ENCODE data around the gene C10orf90.

C10orf90 gene

DNA sequence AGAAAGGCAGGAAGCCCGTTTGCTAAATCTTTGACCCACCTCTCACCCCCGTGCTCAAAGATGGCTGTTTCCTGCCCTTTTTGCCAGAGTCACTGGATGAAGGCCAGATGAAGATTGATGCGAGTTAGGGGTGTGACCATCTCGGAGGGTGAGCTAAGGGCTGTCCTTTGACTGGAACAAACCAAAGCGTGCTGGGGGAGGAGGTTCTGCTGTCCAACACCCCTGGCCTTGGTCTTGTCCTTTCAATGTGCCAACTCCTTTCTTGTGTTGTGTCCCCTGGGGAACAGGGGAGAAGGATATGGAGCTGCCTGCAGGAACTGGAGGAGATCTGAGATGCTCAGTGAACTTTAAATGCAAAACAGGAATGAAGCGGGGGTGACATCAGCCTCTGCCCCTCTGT lies 191.9 kb downstream of the C10orf90 start:
- Histone ChIP-seq H3K9me3 (ENCODE audit: control insufficient read depth, insufficient read depth, low read depth, low read length) (no peaks in the 10 kb centered on the region), H3K4me1 (ENCODE audit: control insufficient read depth, insufficient read depth, low read length) (no peaks in the 10 kb centered on the region), H3K27ac (ENCODE audit: low read depth, low read length) (no peak overlapping the region), H3K27me3 (ENCODE audit: control insufficient read depth, insufficient read depth, low read length) (no peaks in the 10 kb centered on the region), H3K4me3 (ENCODE audit: low read depth, low read length) (no peak overlapping the region), H3K9ac (ENCODE audit: low read length) (no peak overlapping the region), H3K36me3 (ENCODE audit: control insufficient read depth, insufficient read depth, low read length) (no peaks in the 10 kb centered on the region)

DNA sequence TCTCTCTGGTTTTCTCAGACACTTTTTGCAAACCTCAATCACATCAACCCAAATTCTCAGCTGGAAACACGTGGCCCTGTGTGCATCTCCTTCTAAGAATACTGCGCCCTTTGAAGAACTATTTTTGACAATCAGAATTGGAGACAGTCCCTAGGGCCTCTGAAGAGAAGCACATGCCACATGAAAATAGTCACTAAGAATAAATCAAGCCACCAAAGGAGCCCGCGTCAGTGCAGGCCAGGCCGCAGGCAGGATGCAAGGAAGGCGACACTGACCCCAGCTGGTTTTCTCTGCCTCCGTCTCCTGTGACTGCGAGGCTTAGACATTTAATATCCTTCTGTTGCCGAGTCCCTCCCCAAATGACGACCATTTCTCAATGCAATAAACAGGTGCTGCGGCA lies 194.2 kb downstream of the C10orf90 start:
- Histone ChIP-seq H3K27me3 (ENCODE audit: control insufficient read depth, insufficient read depth, low read length) (no peaks in the 10 kb centered on the region), H3K9ac (ENCODE audit: low read length) (no peak overlapping the region), H3K36me3 (ENCODE audit: control insufficient read depth, insufficient read depth, low read length) (no peaks in the 10 kb centered on the region), H3K4me3 (ENCODE audit: low read depth, low read length) (no peak overlapping the region), H3K27ac (ENCODE audit: low read depth, low read length) (no peak overlapping the region), H3K9me3 (ENCODE audit: control insufficient read depth, insufficient read depth, low read depth, low read length) (no peaks in the 10 kb centered on the region), H3K4me1 (ENCODE audit: control insufficient read depth, insufficient read depth, low read length) (no peaks in the 10 kb centered on the region)

DNA sequence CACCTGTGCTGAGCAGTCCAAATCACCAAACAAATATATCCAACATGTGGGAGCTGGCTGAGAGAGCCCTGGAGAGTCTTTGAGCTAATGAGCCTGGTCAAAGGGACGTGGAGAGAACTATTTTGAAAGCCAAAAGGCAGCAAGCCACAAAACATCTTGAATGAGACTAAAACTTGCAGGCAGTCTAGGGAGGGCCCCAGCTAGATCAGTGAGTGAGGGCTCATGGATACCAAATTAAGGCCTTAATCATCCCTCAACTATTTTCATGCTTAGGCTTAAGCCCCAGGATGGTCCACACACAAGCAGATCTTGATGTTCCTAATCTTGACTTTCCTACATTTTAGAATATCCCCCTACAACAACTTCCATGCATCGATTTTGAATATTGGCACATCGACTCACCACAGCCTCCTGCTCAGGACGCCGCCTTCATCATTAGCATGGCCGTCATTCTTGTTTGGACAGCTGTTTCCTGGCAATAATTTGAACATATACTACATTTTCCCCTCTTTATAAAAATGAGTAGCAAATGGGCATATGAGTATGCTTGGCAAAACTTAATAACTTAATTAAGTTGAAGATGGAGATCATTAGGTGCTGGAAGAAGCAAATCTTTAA lies 195.3 kb downstream of the C10orf90 start:
- Histone ChIP-seq H3K27ac (ENCODE audit: low read depth, low read length) (no peak overlapping the region), H3K27me3 (ENCODE audit: control insufficient read depth, insufficient read depth, low read length) (no peaks in the 10 kb centered on the region), H3K4me1 (ENCODE audit: control insufficient read depth, insufficient read depth, low read length) (no peaks in the 10 kb centered on the region), H3K4me3 (ENCODE audit: low read depth, low read length) (no peak overlapping the region), H3K9ac (ENCODE audit: low read length) (no peak overlapping the region), H3K36me3 (ENCODE audit: control insufficient read depth, insufficient read depth, low read length) (no peaks in the 10 kb centered on the region), H3K9me3 (ENCODE audit: control insufficient read depth, insufficient read depth, low read depth, low read length) (no peaks in the 10 kb centered on the region)

DNA sequence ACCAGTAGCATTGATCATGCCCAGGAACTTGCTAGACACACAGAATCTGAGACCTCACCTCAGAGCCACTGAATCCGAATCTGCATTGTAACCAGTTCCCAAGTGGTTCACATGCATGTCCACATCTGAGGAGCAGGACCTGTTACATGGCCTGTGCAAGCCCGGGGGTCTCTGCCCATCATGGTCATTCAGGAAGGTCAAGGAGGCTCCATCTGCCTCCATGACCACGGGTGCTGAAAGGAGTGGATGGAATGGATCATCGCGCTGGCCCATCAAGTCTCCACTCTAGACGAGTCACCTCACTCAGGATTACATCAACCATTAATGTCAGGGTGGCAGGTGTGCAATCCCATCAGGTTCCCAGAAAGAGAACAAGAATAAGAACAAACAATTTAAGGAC lies 196.5 kb downstream of the C10orf90 start:
- Histone ChIP-seq H3K4me3 (ENCODE audit: low read depth, low read length) (no peak overlapping the region), H3K9me3 (ENCODE audit: control insufficient read depth, insufficient read depth, low read depth, low read length) (no peaks in the 10 kb centered on the region), H3K27me3 (ENCODE audit: control insufficient read depth, insufficient read depth, low read length) (no peaks in the 10 kb centered on the region), H3K4me1 (ENCODE audit: control insufficient read depth, insufficient read depth, low read length) (no peaks in the 10 kb centered on the region), H3K36me3 (ENCODE audit: control insufficient read depth, insufficient read depth, low read length) (no peaks in the 10 kb centered on the region), H3K27ac (ENCODE audit: low read depth, low read length) (no peak overlapping the region), H3K9ac (ENCODE audit: low read length) (no peak overlapping the region)

DNA sequence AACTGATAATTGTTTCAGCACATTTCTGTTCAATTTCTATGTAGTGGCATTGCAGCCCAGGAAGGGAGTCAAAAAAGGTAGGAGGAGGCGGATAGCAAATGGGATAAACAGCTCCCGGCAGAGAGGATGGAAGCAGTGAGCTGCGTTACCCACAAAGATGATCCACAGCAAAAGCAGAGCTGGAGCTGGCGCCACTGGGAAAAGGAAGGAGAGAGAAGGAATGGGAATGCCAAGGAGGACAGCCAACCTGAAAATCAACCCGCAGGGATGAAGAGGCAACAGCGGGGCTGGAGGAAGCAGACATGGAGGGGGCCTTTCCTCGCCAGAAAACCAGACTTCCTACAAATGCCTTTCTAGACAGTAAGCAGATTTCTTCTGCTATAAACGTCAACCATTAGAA lies 199.5 kb downstream of the C10orf90 start:
- no peak overlapping the region for H3K9ac ChIP-seq (ENCODE audit: low read length)
- H3K9me3 ChIP-seq (ENCODE audit: control insufficient read depth, insufficient read depth, low read depth, low read length), result no peaks in the 10 kb centered on the region
- no peak overlapping the region for H3K4me3 ChIP-seq (ENCODE audit: low read depth, low read length)
- no peaks in the 10 kb centered on the region for H3K36me3 ChIP-seq (ENCODE audit: control insufficient read depth, insufficient read depth, low read length)
- no peaks in the 10 kb centered on the region for H3K4me1 ChIP-seq (ENCODE audit: control insufficient read depth, insufficient read depth, low read length)
- H3K27me3 ChIP-seq (ENCODE audit: control insufficient read depth, insufficient read depth, low read length), result no peaks in the 10 kb centered on the region
- no peak overlapping the region for H3K27ac ChIP-seq (ENCODE audit: low read depth, low read length)

DNA sequence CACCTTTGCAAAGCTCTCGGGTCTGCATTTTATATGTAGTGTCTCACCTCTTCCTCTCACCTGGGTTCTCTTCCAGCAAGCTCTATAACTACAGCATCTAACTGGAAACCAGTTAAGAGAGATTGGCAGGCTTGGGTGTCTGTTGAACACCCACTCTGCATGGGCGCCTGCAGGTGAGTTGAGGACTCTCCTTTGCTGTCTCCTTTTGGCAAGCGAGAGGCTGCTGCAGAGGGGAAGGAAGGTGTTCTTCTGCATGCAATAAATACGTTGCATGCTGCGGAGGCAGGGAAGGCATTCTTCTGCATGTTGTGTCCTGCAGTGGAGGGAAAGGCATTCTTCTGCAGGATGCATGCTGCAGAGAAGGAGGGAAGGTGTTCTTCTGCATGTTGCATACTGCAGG lies 200.8 kb downstream of the C10orf90 start:
- Histone ChIP-seq H3K36me3 (ENCODE audit: control insufficient read depth, insufficient read depth, low read length) (no peaks in the 10 kb centered on the region), H3K4me1 (ENCODE audit: control insufficient read depth, insufficient read depth, low read length) (no peaks in the 10 kb centered on the region), H3K27me3 (ENCODE audit: control insufficient read depth, insufficient read depth, low read length) (no peaks in the 10 kb centered on the region), H3K9ac (ENCODE audit: low read length) (no peak overlapping the region), H3K4me3 (ENCODE audit: low read depth, low read length) (no peak overlapping the region), H3K27ac (ENCODE audit: low read depth, low read length) (no peak overlapping the region), H3K9me3 (ENCODE audit: control insufficient read depth, insufficient read depth, low read depth, low read length) (no peaks in the 10 kb centered on the region)

DNA sequence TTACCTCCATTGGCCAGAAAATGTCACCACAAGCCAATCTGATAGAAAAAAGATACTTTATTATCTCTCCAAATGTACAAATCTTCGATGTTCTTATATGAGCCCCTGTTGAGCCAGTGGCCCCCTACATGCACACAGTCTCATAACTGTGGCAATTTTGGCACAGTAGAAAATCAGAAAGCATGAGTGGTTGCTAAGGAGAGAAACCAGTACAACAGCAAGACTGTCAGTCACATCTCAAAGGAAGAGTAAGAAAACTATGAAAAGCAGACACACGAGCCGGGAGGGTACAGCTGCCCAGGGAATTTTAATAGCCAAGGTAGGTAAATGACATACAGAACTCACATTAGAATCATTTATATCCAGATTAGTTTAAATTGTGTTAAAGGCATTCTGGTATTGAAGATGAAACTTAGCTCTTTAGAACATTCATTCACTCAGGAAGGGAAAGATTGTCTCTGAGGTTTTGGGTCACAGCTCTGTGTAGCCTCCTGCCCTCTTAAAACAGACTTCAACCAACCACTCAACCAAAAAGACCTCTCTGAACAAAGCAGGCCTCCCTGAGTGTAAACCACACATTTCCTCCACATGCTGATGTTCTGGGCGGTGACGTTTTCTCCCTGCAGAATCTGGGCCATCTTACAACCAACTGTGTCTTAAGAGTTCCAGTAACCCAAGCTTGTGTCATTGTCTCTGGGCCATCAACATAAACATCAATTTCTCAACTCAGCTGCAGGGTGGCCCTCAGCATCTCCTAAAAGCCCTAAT lies 201.4 kb downstream of the C10orf90 start:
- H3K9me3 ChIP-seq (ENCODE audit: control insufficient read depth, insufficient read depth, low read depth, low read length), result no peaks in the 10 kb centered on the region
- H3K36me3 ChIP-seq (ENCODE audit: control insufficient read depth, insufficient read depth, low read length), result no peaks in the 10 kb centered on the region
- no peaks in the 10 kb centered on the region for H3K27me3 ChIP-seq (ENCODE audit: control insufficient read depth, insufficient read depth, low read length)
- H3K4me1 ChIP-seq (ENCODE audit: control insufficient read depth, insufficient read depth, low read length), result no peaks in the 10 kb centered on the region
- H3K4me3 ChIP-seq (ENCODE audit: low read depth, low read length), result no peak overlapping the region
- no peak overlapping the region for H3K9ac ChIP-seq (ENCODE audit: low read length)
- no peak overlapping the region for H3K27ac ChIP-seq (ENCODE audit: low read depth, low read length)

DNA sequence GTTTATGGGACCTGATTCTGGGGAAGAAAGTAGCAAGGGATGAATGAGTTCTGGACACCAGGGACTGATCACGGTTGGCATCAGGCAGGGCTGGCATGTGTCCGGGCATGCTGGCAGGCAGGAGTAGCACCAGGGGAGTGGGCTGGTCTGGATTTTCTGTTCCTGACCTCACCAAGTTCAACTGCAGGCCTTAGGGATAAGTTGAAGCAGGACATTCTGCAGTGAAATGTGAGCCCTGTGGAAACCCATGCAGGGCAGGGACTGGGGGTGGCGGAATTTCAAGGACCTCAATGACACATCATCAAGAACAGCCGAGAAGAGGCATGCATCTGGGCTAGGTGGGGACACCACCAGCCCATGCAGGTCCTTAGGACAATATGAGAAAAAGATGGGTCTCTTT lies 202.0 kb downstream of the C10orf90 start:
- Histone ChIP-seq H3K27me3 (ENCODE audit: control insufficient read depth, insufficient read depth, low read length) (no peaks in the 10 kb centered on the region), H3K9me3 (ENCODE audit: control insufficient read depth, insufficient read depth, low read depth, low read length) (no peaks in the 10 kb centered on the region), H3K36me3 (ENCODE audit: control insufficient read depth, insufficient read depth, low read length) (no peaks in the 10 kb centered on the region), H3K4me1 (ENCODE audit: control insufficient read depth, insufficient read depth, low read length) (no peaks in the 10 kb centered on the region), H3K27ac (ENCODE audit: low read depth, low read length) (no peak overlapping the region), H3K9ac (ENCODE audit: low read length) (no peak overlapping the region), H3K4me3 (ENCODE audit: low read depth, low read length) (no peak overlapping the region)

DNA sequence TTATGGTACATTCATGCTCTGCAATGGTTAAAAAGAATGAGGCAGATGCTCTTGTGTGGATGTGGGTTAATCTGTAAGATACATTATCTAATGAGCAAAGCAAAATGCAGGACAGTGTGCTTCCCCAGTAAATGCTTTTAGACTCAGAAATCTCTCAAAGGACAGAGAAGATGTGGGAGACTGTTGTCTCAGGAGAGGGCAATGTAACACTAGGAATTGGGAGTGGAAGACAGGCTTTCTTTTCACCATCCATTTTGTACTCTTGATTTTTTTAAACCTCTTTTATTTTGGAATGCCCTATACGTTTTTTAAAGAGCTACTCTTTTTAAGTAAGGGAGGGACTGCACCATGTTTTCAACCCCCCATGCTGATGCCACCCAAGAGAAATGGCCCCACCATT lies 204.7 kb downstream of the C10orf90 start:
- no peak overlapping the region for H3K27ac ChIP-seq (ENCODE audit: low read depth, low read length)
- no peaks in the 10 kb centered on the region for H3K36me3 ChIP-seq (ENCODE audit: control insufficient read depth, insufficient read depth, low read length)
- H3K27me3 ChIP-seq (ENCODE audit: control insufficient read depth, insufficient read depth, low read length), result no peaks in the 10 kb centered on the region
- no peaks in the 10 kb centered on the region for H3K9me3 ChIP-seq (ENCODE audit: control insufficient read depth, insufficient read depth, low read depth, low read length)
- H3K9ac ChIP-seq (ENCODE audit: low read length), result no peak overlapping the region
- no peaks in the 10 kb centered on the region for H3K4me1 ChIP-seq (ENCODE audit: control insufficient read depth, insufficient read depth, low read length)
- no peak overlapping the region for H3K4me3 ChIP-seq (ENCODE audit: low read depth, low read length)

DNA sequence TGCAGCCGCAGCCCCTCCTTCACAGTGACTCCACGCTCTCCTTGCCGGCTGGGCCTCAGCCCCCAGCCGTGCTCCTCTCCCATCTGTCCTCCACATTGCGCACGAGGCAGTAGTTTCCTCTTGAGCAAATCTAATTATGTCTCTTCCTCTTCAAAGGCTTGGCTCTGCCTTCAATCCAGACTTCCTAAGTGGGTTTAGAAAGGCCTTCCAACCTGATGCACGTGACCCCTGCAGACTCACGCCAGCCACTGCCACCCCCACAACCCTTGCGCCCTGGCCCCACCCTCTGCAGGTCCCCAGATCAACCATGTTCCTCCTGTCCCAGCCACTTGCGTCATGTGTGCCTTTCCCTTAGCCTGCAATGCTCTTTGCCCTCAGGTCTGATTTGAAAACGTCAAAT lies 207.2 kb downstream of the C10orf90 start:
- Histone ChIP-seq H3K27ac (ENCODE audit: low read depth, low read length) (no peak overlapping the region), H3K36me3 (ENCODE audit: control insufficient read depth, insufficient read depth, low read length) (no peaks in the 10 kb centered on the region), H3K4me3 (ENCODE audit: low read depth, low read length) (no peak overlapping the region), H3K4me1 (ENCODE audit: control insufficient read depth, insufficient read depth, low read length) (no peaks in the 10 kb centered on the region), H3K9me3 (ENCODE audit: control insufficient read depth, insufficient read depth, low read depth, low read length) (no peaks in the 10 kb centered on the region), H3K27me3 (ENCODE audit: control insufficient read depth, insufficient read depth, low read length) (no peaks in the 10 kb centered on the region), H3K9ac (ENCODE audit: low read length) (no peak overlapping the region)

DNA sequence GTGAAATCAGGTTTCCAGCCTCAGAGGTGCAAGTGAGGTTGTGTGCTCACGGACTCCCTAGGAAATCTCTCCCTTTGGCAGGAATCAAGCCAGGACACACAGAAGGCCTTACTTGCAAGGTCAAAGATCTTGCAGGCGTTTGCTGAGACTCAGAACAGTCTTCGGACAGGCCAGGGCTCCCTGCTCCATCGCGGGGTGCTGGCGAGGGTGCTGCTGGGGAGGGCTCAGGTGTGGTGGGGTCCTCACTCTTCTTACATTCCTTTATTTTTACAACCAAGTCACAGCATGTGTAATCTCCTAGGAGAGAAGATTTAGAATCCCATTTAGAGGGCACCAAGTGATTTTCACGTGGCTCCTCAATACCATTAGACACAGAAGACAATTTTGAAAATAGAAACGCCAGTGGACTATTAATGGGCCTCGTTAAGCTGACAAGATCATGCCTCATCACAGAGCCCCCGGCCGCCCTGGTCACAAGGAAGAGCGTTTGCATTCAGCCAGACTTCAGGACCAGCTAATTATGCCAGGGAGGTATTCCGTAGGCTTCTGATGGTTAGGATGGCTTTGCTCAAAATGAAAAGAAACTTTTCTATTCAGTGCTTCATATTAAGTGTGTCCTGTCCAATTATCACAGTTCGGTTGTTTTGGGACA lies 209.1 kb downstream of the C10orf90 start:
- H3K9ac ChIP-seq (ENCODE audit: low read length), result no peak overlapping the region

More for the DNA sequence above, 209.1 kb downstream of the C10orf90 start:
- no peaks in the 10 kb centered on the region for H3K4me1 ChIP-seq (ENCODE audit: control insufficient read depth, insufficient read depth, low read length)
- no peaks in the 10 kb centered on the region for H3K27me3 ChIP-seq (ENCODE audit: control insufficient read depth, insufficient read depth, low read length)
- H3K4me3 ChIP-seq (ENCODE audit: low read depth, low read length), result no peak overlapping the region
- no peaks in the 10 kb centered on the region for H3K36me3 ChIP-seq (ENCODE audit: control insufficient read depth, insufficient read depth, low read length)
- no peaks in the 10 kb centered on the region for H3K9me3 ChIP-seq (ENCODE audit: control insufficient read depth, insufficient read depth, low read depth, low read length)
- H3K27ac ChIP-seq (ENCODE audit: low read depth, low read length), result no peak overlapping the region

Measured in HUES6 (cell line).